GM21786 (cell line): ENCODE measurements around the gene UGT2B28.
"Not testable (repeated sequence)": the region's sequence is repeated elsewhere in the genome, so short reads cannot be mapped to it uniquely, and the experiment has no call there.

ENCODE experiments used
- ATAC-seq: cut with Tn5 transposase; IDR thresholded peaks from one replicate; pipeline ENCODE4 v1.9.1; 2021; ENCODE audit not compliant: unreplicated experiment

UGT2B28 gene

DNA sequence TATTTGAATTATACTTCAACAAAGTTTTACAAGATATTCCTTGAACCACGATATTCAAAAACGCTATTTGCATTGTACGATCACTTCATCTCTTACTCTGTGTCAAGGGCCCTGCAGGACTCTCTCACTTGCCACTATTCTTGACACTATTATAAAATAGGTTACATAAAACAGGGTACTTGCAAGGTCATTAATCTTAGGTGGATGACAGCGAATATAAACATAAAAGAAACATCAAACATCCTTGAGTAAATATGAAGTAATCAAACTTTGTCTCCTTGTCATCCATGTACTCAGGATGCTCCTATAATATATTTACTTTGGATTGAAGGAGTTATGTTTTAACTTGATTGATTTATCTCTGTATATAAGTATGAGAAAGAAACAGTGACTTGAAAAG is at the start of gene UGT2B28:
Gene UGT2B28, plus strand, starts transcription at position 395 of the 400 bp plus-strand sequence. CDS start 26 bp downstream, outside the sequence.
- not testable (repeated sequence) for ATAC-seq

DNA sequence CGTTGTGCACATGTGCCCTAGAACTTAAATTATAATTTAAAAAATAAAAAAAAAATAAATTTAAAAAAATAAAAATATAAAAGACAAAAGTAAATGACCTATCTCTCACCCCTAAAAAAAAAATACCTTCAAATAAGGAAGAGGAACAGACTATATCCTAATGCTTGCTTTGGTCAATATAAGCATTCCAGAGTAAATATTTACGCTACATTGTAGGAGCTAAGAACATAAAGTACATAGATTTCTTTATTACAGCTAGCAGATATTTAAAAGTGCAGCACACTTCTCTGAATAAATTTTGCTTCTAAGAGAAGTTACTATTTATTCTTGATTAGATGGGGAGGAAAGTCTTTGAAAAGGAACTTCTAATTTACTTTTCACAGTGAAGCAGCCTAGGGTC is 41.2 kb upstream of the UGT2B28 start:
- no peak for ATAC-seq

DNA sequence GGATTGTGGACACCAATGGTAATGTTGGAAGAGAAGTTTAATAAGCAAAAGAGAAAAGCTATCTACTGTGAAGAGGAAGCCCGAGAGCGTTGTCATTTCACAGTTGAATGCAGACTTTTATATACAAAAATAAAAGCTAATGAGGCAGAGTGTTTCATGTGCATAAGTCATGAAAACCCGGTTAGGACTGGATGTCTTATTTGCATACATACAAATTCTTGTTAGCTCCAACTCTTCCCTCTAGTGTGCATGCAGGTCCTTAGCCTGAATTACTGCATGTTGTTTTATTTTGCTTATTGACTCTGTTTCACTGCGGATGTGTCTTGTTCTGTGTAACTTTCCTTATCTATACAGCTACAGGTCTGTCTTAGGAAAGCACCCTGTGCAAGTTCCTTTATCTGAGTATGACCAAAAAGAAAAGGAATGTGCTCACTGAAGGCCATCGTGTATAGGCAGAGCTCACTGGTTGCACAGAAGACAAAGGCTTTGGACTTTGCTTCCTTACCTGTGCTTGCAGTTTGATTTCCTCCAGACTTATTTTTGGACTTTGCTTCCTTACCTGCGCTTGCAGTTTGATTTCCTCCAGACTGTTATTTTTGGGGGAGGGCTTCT is 40.6 kb upstream of the UGT2B28 start:
- ATAC-seq, result no peak

DNA sequence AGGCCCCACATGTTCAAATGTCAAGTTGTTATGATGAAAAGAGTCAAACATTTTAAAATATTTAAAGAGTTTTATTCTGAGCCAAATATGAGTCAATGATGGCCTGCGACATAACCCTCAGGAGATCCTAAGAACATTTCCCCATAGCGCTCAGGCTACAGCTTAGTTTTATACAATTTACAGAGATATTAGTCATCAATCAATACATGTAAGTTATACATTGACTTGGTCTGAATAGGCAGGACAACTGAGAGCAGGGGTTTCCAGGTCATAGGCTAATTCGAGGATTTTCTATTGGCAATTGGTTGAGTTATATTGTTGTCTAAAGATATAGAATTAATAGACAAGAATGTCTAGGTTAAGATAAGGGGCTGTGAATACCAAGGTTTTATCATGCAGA is 39.5 kb upstream of the UGT2B28 start:
- not testable (repeated sequence) for ATAC-seq

DNA sequence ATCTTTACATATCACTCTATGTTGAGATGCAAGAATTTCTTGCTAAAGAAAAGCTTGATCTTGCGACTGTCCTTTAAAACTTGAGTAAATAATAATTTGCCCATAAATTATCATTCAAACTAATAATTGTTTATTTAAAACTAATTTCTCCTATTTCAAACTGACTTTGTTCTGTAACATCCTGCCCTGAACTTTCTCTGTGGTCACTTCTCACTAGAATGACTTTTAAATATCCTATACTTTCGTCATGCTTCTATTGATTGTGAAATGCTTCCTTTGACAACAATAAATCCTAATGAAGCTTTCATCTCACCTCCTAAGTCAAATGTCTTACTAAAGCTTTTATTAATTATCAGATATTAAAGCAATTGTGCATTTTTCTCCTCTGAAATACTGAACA is 38.5 kb upstream of the UGT2B28 start:
- not testable (repeated sequence) for ATAC-seq

DNA sequence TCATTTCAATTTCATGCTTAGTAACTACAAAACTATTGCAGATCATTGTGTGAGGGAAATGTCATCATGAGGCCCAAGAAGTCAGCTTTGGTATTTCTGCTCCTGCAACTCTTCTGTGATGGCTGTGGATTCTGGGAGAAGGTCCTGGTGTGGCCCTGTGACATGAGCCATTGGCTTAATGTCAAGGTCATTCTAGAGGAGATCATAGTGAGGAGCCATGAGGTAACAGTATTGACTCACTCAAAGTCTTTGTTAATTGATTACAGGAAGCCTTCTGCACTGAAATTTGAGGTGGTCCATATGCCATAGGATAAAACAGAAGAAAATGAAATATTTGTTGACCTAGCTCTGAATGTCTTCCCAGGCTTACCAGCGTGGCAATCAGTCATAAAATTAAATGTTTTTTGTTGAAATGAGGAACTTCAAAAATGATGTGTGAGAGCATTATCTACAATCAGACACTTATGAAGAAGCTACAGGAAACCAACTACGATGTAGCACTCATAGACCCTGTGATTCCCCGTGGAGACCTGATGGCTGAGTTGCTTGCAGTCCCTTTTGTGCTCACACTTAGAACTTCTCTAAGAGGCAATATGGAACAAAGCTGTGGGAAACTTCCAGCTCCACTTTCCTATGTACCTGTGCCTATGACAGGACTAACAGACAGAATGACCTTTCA is 37.6 kb upstream of the UGT2B28 start:
- not testable (repeated sequence) for ATAC-seq

DNA sequence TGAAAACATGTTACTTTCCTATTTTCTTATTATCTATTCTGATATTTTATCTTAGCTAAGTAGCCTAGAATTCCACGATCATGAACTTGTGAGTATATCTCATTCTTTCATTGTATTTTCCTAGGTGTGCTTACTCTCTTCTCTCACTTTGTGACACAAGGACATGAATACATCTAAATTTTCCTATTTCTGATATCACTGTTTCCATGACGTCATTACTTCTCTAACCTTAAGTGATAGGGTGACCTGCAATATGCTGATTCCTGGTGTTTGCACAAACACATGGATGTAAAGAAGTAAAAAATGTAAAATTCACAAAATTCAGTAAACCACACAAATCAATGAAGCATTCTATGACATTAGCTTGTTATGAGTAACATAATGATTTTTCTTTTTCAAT is 29.4 kb upstream of the UGT2B28 start:
- not testable (repeated sequence) for ATAC-seq

DNA sequence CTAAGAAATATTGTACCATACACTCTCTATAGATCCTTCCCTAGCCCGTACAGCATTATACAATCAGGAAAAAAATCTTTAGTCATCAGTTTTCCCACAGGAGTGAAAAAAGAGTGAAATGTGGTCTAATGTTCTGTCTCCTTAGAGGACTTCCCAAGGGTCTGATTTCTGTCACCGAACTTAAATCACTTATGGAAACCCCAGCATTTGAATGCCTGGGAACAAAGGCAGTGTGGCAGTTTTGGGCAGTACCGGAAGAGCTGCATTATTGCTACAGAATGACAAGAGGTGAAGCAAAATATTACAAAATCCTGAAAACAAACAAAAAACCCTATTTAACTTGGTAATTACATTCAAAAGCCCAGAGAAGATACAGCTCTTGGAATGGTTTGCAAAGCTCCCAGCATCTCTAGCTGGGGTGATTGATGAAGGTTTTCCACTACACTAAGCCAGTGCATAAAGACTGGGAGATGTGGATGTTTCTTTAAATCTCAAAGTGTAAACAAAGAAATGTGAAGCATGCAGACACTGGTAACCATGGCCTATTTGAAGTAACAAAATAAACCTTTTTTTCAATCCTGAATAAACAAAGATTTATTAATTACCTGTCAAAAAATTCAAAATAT is 27.0 kb upstream of the UGT2B28 start:
- not testable (repeated sequence) for ATAC-seq

DNA sequence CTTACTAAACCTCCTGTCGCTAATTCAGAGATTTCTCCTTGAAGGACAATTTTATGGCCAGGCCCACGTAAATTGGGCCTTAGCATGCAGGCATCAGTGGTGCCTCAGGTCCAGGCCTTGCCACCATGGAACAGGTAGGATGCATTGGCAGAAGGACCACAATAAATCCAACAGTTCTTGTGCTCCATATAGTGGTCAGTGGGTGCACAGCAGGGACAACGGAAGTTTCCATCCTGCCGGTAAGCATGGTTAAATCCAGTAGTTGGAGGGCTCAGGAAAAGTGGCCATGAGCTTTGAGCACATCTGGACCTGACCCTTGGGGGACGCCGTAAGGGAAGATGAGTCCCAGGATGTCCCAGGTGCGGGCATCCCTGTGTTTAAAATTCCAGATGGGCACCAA is 11.7 kb upstream of the UGT2B28 start:
- not testable (repeated sequence) for ATAC-seq

DNA sequence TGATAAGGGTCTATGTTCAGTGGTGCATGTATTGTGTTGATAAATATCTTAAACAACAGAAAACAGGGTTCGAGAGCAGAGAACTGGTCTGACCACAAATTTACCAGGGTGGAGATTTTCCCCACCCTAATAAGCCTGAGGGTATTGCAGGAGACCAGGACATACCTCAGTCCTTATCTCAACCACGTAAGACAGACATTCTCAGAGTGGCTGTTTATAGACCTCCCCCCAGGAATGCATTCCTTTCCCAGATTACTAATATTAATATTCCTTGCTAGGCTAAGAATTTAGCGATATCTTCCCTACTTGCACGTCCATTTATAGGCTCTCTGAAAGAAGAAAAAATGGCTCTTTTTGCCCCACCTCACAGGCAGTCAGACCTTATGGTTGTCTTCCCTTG is 16.1 kb downstream of the UGT2B28 start:
- not testable (repeated sequence) for ATAC-seq

DNA sequence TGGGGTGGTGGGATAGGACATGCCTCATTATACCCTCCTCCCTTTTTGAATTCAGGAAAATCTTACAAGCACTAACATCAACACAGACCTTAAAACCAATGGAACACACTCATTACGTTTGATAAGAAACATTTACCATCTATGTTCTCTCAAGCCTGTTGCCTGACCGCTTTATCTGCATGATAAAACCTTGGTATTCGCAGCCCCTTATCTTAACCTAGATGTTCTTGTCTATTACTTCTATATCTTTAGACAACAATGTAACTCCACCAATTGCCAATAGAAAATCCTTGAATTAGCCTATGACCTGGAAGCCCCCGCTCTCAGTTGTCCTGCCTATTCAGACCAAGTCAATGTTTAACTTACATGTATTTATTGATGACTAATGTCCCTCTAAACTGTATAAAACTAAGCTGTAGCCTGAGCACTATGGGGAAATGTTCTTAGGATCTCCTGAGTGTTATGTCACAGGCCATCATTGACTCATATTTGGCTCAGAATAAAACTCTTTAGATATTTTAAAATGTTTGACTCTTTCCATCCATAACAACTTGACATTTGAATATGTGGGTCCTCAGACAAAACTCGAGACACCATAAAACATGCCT is 28.3 kb downstream of the UGT2B28 start:
- not testable (repeated sequence) for ATAC-seq

DNA sequence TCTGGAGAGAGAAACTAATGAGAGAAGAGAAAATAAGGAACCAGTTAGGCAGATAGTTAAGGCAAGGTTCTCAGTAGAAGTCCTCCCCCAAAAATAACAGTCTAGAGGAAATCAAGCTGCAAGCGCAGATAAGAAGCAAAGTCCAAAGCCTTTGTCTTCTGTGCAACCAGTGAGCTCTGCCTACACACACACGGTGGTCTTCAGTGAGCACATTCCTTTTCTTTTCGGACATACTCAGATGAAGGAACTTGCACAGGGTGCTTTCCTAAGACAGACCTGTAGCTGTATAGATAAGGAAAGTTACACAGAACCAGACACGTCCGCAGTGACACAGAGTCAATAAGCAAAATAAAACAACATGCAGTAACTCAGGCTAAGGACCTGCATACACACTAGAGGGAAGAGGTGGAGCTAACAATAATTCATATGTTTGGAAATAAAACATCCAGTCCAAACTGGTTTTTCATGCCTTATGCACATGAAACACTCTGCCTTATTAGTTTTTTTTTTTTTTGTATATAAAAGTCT is 29.3 kb downstream of the UGT2B28 start:
- ATAC-seq, result not testable (repeated sequence)

DNA sequence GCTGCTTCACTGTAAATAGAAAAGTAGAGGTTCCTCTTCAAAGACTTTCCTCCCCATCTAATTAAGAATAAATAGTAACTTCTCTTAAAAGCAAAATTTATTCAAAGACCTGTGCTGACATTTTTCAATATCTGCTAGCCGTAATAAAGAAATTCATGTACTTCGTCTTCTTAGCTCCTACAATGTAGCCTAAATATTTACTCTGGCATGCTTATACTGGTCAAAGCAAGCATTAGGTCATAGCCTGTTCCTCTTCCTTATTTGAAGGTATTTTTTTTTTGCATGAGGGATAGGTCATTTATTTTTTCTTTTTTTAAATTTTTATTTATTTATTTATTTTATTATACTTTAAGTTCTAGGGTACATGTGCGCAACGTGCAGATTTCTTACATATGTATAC is 30.0 kb downstream of the UGT2B28 start:
- ATAC-seq, result not testable (repeated sequence)

DNA sequence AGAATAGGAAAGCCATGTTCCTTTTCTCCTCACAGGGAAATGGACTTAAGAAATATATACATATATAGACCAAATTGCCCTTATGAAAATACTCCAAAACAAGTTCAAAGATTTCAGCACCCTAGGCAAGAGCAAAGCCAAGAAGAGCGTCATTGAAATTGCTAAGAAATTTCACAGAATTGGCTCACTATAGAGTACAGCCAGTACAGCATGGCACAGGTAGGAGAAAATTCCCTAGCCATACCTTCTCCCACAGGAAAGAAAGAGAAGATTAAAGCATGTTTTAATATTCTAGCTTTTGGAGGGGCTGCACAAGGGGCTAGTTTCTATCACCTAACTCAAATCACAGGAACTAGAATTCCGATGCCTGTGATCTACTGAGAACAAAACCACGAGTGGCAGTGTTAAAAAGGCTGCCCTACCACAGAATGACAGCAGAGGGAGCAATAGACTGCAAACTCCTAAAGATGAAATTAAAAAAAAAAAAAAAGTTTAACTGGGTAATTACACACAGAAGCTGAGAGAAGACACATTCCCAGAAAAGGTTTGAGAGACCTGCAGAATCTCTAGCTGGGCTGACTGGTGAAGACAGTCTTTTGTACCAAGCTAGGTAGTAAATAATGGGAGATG is 37.5 kb downstream of the UGT2B28 start:
- ATAC-seq, result not testable (repeated sequence)

DNA sequence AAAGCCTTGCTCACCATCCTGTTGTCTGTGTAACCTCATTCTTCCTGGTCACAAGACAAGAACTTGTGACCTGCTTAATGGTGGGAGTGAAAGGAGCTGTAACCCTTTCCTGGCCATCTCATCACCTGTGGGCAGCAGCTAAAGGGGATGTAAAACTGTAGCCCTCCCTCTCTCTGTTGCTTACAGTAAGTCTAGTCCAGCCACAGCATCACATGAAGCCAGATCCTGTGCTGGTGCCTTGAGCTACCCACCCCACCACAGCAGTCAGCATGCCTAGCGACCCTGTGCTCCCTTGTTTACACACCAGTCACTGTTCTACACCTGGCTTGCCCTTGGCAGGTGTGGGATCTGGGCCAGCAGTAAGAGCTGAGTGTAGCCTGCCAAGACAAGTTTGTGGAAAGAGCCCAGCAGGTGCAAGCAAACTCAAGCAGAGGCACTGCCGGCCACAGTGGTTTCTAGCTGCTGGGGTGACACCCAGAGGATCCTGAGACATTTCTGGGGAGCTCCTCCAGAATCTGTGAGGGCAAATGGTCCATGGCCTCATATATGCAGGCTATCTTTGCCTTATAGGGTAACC is 41.0 kb downstream of the UGT2B28 start:
- no peak for ATAC-seq

DNA sequence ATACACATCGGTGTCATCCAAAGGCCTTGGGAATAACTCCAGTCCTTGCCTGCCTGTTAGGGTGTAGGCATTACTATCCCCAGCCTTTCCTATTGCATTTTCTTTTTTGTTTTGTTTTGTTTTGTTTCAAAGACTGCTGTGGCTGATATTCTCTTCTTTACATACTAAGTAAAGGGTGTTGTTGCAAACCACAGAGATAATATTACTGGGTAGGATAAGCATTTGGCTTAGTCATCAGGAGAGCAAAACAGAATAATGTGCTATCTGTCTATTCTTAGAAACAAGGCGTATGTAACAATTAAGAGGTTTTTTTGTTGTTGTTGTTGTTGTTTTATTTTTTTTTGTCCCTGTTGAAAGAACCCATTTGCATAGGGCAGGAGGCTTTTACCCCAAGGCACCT is 41.8 kb downstream of the UGT2B28 start:
- no peak for ATAC-seq

DNA sequence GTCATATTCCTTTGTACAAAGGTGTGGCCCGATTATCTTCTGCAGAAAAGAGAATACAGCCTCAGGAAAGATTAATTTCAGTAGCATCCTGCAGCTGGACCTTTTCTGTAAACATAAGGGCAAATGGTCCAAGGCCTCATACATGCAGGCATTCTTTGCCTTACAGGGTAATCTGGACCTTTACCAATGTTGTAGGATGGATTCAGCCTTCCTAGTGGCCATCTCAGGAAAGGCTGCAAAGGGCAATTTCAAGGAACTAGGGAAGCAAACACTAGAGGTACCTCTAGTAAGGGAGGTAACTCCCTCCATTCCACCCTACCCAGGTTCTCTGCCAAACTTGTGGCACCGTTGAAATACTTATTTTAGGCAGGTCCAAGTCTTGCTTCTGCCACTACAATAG is 43.0 kb downstream of the UGT2B28 start:
- no peak for ATAC-seq

DNA sequence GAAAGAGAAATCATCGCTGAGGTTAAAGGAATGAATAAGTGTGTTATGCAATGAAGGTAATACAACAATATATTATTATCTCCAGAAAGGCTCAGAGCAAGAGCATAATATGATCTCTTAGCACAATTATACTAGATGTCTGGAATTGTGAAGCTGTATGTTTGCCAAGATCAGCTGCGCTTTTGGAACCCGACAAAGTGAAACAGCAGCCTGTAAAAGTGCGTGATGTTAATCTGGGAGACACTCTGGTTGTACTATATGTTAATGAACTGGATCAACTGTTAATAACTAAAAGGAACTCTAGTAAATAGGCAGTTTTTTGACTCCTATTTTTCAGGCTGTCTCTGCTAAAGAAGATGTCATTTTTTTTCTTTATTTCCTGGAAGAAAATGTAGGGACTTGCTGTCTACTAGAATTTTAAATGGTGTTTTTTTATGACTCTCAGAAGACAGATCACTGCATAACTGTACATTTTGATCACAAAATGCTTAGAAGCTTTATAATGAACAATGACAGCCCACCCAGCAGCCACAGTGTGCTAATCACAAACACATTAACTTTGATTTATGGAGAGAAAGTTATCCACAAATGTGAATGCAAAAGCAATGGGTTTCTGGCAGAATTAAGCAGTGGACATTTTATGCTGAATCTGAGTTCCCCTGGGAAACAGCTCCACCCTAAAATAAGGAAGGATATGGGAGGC is 50.2 kb downstream of the UGT2B28 start:
- ATAC-seq, result no peak

DNA sequence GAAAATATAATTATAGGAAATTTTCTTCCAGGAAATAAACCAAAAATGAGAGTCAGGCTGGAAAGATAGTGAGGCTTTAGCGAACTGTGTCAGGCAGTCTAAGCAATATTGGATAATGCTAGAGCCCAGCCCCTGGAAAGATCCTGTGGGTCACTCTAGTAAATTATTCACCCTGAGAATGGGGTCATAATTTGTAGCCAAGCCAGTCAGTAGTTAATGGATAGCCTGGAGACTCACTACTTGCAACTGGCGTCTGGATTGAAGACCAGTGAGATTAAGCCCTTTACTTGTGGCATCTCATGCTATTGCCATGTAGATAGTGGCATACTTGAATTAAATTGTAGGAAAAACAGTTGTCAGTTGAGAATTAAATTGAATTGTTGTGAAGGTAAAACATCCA is 51.0 kb downstream of the UGT2B28 start:
- ATAC-seq, result not testable (repeated sequence)

DNA sequence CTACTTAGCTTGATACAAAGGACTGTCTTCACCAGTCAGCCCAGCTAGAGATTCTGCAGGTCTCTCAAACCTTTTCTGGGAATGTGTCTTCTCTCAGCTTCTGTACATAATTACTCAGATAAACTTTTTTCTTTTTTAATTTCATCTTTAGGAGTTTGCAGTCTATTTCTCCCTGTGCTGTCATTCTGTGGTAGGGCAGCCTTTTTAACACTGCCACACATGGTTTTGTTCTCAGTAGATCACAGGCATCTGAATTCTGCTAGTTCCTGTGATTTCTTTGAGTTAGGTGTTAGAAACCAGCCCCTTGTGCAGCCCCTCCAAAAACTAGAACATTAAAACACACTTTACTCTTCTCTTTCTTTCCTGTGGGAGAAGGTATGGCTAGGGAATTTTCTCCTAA is 55.2 kb downstream of the UGT2B28 start:
- ATAC-seq, result not testable (repeated sequence)
